Osteocyte (in vitro differentiated cells): ENCODE results near the gene NEK4. TPM values are rescaled to one million over a fixed set of nuclear protein-coding genes. Genes with fewer than 3 reads are reported as not detected.

ENCODE experiments used
- DNase-seq: peaks from one replicate; pipeline ENCODE4 v3.0.0; 2021; ENCODE audit warnings: mixed read lengths; ENCODE audit not compliant: unreplicated experiment; ENCODE audit errors: extremely low spot score
- H3K27ac Mint-ChIP-seq: one replicate; pipeline ENCODE4 v1.8.0; 2021; ENCODE audit warnings: mild to moderate bottlenecking, mixed read lengths; ENCODE audit not compliant: unreplicated experiment
- H3K27me3 Mint-ChIP-seq: one replicate; pipeline ENCODE4 v1.8.0; 2021; ENCODE audit warnings: mixed read lengths; ENCODE audit not compliant: unreplicated experiment
- H3K36me3 Mint-ChIP-seq: one replicate; pipeline ENCODE4 v1.8.0; 2021; ENCODE audit warnings: mixed read lengths; ENCODE audit not compliant: unreplicated experiment
- H3K4me1 Mint-ChIP-seq: one replicate; pipeline ENCODE4 v1.8.0; 2021; ENCODE audit warnings: mixed read lengths; ENCODE audit not compliant: unreplicated experiment
- H3K4me3 Mint-ChIP-seq: one replicate; pipeline ENCODE4 v1.8.0; 2021; ENCODE audit warnings: mild to moderate bottlenecking, moderate library complexity, mixed read lengths; ENCODE audit not compliant: unreplicated experiment
- H3K9me3 Mint-ChIP-seq: one replicate; pipeline ENCODE4 v1.8.0; 2021; ENCODE audit warnings: mixed read lengths; ENCODE audit not compliant: unreplicated experiment
- total RNA-seq: library from RNA; stranded (reverse); gene quantifications from 2 replicates; pipeline ENCODE4 v1.2.1, GENCODE V29; 2021
- TF ChIP-seq, protein P1 (sequence below): fragments of 200-600 bp; sonication (generic); IDR thresholded peaks from 2 replicates; pipeline ENCODE4 v1.5.0; 2021; ENCODE audit warnings: antibody characterized with exemption, mild to moderate bottlenecking, moderate library complexity

Gene NEK4
- total RNA-seq, 1 donor from 2014 or later = 23.1 TPM

DNA sequence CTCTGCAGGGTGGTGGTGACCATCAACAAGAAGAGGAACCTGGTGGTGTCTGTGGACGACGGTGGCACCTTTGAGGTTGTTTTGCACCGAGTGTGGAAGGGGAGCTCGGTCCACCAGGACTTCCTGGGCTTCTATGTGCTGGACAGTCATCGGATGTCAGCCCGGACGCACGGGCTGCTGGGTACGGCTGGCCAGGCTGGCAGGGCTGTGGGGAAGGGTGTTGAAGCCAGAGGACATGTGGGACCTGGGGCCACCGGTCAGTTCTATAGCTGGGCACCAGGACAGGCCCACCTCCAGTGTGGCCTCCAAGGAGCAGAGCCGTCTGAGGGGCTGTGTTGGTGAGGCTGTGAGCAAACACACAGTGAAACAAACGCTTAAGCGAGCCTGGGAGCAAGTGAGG is 20.0 kb upstream of the NEK4 start:
- Mint-ChIP-seq H3K36me3 (no peaks in the 10 kb centered on the region), H3K4me3 (no peak overlapping the region), H3K27ac (no peak overlapping the region), H3K27me3 (no peaks in the 10 kb centered on the region), H3K9me3 (no peaks in the 10 kb centered on the region), H3K4me1 (peaks cover 10% of the 10 kb centered on the region)
- TF ChIP-seq, protein P1, sequence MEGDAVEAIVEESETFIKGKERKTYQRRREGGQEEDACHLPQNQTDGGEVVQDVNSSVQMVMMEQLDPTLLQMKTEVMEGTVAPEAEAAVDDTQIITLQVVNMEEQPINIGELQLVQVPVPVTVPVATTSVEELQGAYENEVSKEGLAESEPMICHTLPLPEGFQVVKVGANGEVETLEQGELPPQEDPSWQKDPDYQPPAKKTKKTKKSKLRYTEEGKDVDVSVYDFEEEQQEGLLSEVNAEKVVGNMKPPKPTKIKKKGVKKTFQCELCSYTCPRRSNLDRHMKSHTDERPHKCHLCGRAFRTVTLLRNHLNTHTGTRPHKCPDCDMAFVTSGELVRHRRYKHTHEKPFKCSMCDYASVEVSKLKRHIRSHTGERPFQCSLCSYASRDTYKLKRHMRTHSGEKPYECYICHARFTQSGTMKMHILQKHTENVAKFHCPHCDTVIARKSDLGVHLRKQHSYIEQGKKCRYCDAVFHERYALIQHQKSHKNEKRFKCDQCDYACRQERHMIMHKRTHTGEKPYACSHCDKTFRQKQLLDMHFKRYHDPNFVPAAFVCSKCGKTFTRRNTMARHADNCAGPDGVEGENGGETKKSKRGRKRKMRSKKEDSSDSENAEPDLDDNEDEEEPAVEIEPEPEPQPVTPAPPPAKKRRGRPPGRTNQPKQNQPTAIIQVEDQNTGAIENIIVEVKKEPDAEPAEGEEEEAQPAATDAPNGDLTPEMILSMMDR = no peak
- DNase-seq = no peak

DNA sequence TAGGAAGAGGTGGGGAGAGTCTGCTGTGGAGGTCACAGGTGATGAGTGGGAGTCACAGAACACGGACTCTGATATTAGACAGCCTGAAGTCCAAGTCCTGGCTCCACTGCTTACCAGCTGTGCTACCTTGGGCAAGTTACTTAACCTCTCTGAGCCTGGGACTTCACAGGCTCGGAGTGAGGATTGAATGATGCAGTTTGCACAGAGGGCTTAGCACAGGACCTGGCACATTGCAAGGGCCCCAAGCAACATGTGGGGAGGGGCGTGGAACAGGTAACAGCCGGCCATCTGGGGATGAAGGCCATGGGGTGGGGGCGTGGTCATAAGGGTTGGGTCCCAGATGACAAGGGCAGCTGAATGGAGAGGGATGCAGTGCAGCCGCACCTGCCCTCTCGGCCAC is 19.6 kb upstream of the NEK4 start:
- Mint-ChIP-seq H3K4me1 (peaks cover 10% of the 10 kb centered on the region), H3K9me3 (no peaks in the 10 kb centered on the region), H3K27me3 (no peaks in the 10 kb centered on the region), H3K27ac (no peak overlapping the region), H3K4me3 (no peak overlapping the region), H3K36me3 (no peaks in the 10 kb centered on the region)
- no peak for DNase-seq
- TF ChIP-seq, protein P1 = no peak

DNA sequence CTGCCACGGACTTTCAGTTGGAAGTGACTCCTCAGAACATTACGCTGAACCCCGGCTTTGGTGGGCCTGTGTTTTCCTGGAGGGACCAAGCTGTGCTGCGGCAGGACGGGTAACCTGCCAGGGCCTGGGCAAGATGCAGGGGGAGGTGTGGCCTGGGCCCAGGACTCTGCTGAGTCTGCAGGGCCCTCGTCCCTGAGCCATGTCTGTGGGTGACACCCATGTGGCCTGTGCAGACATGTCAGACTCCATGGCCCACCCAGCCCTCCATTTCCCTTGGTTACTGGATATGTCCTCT is 19.0 kb upstream of the NEK4 start:
- Mint-ChIP-seq H3K27ac (no peak overlapping the region), H3K9me3 (no peaks in the 10 kb centered on the region), H3K4me1 (peaks cover 8% of the 10 kb centered on the region), H3K4me3 (no peak overlapping the region), H3K36me3 (no peaks in the 10 kb centered on the region), H3K27me3 (no peaks in the 10 kb centered on the region)
- no peak for DNase-seq
- TF ChIP-seq, protein P1 = no peak

DNA sequence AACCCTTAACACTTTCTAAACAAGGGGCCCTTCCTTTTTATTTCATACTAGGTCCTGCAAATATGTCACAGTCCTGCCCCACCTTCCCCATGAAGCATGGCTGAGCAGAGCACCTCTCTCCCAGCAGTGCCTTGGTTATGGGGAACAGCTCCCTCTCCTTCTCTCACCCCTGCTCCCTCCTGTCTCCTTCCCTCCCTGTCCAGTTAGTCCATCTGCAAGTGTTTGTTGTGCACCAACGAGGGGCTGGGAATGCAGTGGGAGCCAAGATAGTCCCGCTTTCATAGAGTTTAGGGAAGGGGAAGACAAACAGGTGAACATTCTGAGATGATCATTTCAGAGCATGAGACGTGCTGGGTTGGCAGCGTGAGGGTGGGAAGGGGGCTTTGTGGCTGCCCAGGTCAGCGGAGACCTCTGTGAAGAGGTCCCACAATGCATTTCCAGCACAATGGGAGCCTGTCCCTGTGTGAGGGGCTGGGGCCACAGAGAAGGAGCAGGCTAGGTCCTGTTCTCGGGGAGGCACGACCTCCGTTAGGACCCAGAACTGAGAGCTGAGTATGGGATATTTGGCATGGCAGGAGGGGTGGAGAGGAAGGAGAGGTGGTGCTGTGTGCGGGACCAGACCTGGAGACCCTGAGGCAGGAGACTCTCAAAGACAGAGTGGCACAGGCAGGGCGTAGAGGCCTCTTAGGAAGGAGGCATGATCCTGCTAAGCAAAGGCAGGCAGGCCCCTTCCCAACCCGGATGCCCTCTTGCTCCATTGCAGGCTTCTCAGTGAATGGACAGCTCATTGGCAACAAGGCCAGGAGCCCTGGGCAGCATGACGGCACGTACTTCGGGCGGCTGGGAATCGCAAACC is 18.4 kb upstream of the NEK4 start:
- Mint-ChIP-seq H3K27ac (no peak overlapping the region), H3K36me3 (no peaks in the 10 kb centered on the region), H3K27me3 (no peaks in the 10 kb centered on the region), H3K4me1 (peaks cover 3% of the 10 kb centered on the region), H3K4me3 (no peak overlapping the region), H3K9me3 (no peaks in the 10 kb centered on the region)
- TF ChIP-seq, protein P1 = no peak
- no peak for DNase-seq

DNA sequence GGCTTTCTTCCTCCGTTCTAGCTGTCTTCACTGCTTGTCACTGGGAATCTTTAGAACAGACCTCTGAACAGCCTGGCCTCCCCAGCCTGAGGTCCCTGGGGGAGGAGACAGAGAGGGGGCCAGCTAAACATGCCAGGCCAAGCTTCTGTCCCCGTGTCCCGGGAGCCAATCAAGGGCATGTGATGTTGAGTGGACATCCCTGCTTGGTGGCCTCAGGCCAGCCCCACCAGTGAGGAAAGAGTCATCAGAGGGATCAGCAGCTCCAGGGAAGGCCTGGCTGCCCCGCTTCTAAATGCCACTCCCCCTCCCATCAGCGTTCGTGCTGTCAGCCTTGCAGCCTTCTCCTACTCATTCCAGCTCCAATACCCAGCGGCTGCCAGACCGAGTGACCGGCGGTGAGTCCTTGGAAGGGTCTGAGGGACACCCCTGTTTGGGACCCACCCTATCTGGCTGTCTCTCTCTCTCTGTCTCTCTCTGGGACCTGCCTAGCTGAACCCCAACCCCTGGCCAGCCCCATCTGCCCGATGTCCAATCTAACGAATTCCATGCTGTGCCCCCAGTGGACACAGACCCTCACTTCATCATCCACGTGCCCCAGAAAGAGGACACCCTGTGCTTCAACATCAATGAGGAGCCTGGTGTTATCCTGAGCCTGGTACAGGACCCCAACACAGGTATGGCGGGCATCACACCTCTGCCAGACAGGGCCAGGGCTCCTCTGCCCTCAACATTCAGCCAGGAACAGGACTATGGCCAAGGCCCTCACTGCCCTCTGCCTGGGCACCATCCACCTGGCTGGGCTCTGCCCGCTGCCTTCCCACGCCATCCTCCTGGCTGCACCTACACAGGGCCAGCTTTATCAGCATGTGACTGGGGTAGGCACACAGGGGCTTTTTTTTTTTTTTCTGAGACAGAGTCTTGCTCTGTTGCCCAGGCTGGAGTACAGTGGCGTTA is 17.2 kb upstream of the NEK4 start:
- no peak for DNase-seq
- TF ChIP-seq, protein P1 = no peak
- H3K27me3 Mint-ChIP-seq = peaks cover 8% of the 10 kb centered on the region
- no peak overlapping the region for H3K4me3 Mint-ChIP-seq
- H3K4me1 Mint-ChIP-seq = no peaks in the 10 kb centered on the region
- H3K27ac Mint-ChIP-seq = no peak overlapping the region
- H3K36me3 Mint-ChIP-seq = no peaks in the 10 kb centered on the region
- H3K9me3 Mint-ChIP-seq = no peaks in the 10 kb centered on the region
